PC-9 (cell line): Measurements from ENCODE around the gene NCAPH2. TPM values are rescaled to one million over a fixed set of nuclear protein-coding genes. Genes with fewer than 3 reads are reported as not detected.

Source experiments
- BruUV-seq: library from RNA; stranded (reverse); fragments of 400-500 nt; replicated peaks from 2 replicates; lab custom pipeline; 2021; lab: Mats Ljungman, UMichigan
- CTCF ChIA-PET: fragments of 300-600 bp; sonication (Branson Sonifier 250); formaldehyde crosslinking; loops from one replicate; lab custom pipeline; 2022; ENCODE audit warnings: antibody characterized with exemption; lab: Charles Lee
- POLR2A ChIA-PET: fragments of 300-600 bp; sonication (Branson Sonifier 250); formaldehyde crosslinking; loops from one replicate; lab custom pipeline; 2022; ENCODE audit warnings: antibody characterized with exemption; ENCODE audit not compliant: unreplicated experiment; lab: Charles Lee
- DNase-seq, 2 experiments: peaks; one replicate each; pipeline versions ENCODE4 v3.0.0 to v3.0.0-alpha.2; 2015 to 2022; ENCODE audit warnings: mixed read lengths in 1 of 2
- H2AFZ ChIP-seq: fragments of 200-600 bp; sonication (generic); 2 replicates; pipeline ENCODE4 v1.8.1; 2017; ENCODE audit warnings: antibody characterized with exemption
- H3F3A ChIP-seq: fragments of 200-600 bp; sonication (generic); 2 replicates; pipeline ENCODE4 v1.8.1; 2017; ENCODE audit warnings: antibody characterized with exemption, mild to moderate bottlenecking, low read depth; ENCODE audit not compliant: insufficient read depth
- H3K27ac ChIP-seq: fragments of 200-600 bp; sonication (generic); 2 replicates; pipeline ENCODE4 v1.6.1; 2016; ENCODE audit warnings: mixed run types
- H3K27me3 ChIP-seq: fragments of 200-600 bp; sonication (generic); 2 replicates; pipeline ENCODE4 v1.6.1; 2016; ENCODE audit warnings: low read depth, mixed run types; ENCODE audit not compliant: insufficient read depth
- H3K36me3 ChIP-seq: fragments of 200-600 bp; sonication (generic); 2 replicates; pipeline ENCODE4 v1.6.1; 2016; ENCODE audit warnings: low read depth, mixed run types
- H3K4me1 ChIP-seq: fragments of 200-600 bp; sonication (generic); replicated peaks from 2 replicates; pipeline ENCODE4 v1.6.1; 2016; ENCODE audit warnings: mixed run types; ENCODE audit not compliant: insufficient read depth
- H3K4me2 ChIP-seq: fragments of 200-600 bp; sonication (generic); 2 replicates; pipeline ENCODE4 v1.6.1; 2017; ENCODE audit warnings: mixed run types
- H3K4me3 ChIP-seq: fragments of 200-600 bp; sonication (generic); 2 replicates; pipeline ENCODE4 v1.6.1; 2016; ENCODE audit warnings: mixed run types
- H3K79me2 ChIP-seq: fragments of 200-600 bp; sonication (generic); 2 replicates; pipeline ENCODE4 v1.6.1; 2017; ENCODE audit warnings: low read depth, mixed run types
- H3K9me2 ChIP-seq: fragments of 200-600 bp; sonication (generic); 2 replicates; pipeline ENCODE4 v1.8.1; 2017; ENCODE audit warnings: mild to moderate bottlenecking; ENCODE audit not compliant: insufficient read depth
- H3K9me3 ChIP-seq: fragments of 200-600 bp; sonication (generic); 2 replicates; pipeline ENCODE4 v1.8.1; 2016; ENCODE audit warnings: low read depth; ENCODE audit not compliant: insufficient read depth
- H4K20me1 ChIP-seq: fragments of 200-600 bp; sonication (generic); 2 replicates; pipeline ENCODE4 v1.8.1; 2017; ENCODE audit not compliant: insufficient read depth
- EZH2 ChIP-seq: fragments of 200-600 bp; sonication (generic); IDR thresholded peaks from 2 replicates; pipeline ENCODE4 v1.8.0; 2017; ENCODE audit warnings: antibody characterized with exemption, low read depth
- intact Hi-C: fragments of 100-400 bp; cut with micrococcal nuclease; formaldehyde crosslinking; loops from one replicate; pipeline ENCODE4 v1.10.0; 2022; ENCODE audit not compliant: unreplicated experiment
- total RNA-seq: library from RNA; stranded (reverse); gene quantifications from 2 replicates; pipeline ENCODE4 v1.2.3, GENCODE V29; 2021
- TF ChIP-seq, protein P1 (sequence below): fragments of 200-600 bp; sonication (generic); conservative IDR thresholded peaks from 2 replicates; pipeline ENCODE4 v1.6.1; 2017; ENCODE audit warnings: mixed run types, antibody characterized with exemption, mild to moderate bottlenecking, moderate library complexity

Gene NCAPH2
- total RNA-seq, 1 experiment from 2014 or later: 58.8 TPM

DNA sequence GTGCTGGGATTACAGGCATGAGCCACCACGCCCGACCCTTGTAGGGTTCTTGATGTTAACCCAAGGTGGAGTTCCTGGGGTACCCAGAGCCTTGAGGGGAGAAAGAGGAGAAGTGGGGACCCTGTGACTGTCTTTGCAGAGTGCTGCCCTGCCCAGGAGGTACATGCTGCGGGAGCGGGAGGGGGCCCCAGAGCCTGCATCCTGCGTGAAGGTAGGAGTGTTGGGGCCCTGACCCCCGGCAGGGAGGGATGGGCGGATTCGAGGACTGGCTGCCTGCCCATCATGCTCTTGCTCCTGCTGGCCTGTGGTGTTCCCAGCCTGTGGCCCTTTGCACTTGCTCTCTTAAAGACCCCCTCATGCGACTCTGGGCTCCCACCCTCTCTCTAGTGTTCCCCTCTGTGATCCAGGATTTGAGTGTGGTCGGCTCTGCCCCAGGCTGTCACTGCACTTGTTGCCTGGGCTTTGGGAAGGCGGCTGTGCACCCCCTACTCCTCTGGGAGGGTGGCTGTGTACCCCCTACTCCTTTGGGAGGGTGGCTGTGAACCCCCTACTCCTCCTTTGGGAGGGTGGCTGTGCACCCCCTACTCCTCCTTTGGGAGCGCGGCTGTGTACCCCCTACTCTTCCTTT lies 12.9 kb downstream of the NCAPH2 start:
- CTCF ChIA-PET: interaction anchor here (0.5 kb wide), 1 partner anchor 22 kb away, joined by 14 read pairs; no protein-coding TSS in a partner anchor
- DNase-seq: no peak
- H3K27me3 ChIP-seq: no peaks in the 10 kb centered on the region
- BruUV-seq: no TSS peak
- peaks cover 12% of the 10 kb centered on the region for H3K4me1 ChIP-seq
- intact Hi-C loops: no loop called here
- H4K20me1 ChIP-seq: peaks cover 28% of the 10 kb centered on the region
- H2AFZ ChIP-seq: no peak overlapping the region
- peaks cover 29% of the 10 kb centered on the region for H3K79me2 ChIP-seq
- H3K4me3 ChIP-seq: no peak overlapping the region
- no peak for TF ChIP-seq EZH2
- TF ChIP-seq, protein P1, sequence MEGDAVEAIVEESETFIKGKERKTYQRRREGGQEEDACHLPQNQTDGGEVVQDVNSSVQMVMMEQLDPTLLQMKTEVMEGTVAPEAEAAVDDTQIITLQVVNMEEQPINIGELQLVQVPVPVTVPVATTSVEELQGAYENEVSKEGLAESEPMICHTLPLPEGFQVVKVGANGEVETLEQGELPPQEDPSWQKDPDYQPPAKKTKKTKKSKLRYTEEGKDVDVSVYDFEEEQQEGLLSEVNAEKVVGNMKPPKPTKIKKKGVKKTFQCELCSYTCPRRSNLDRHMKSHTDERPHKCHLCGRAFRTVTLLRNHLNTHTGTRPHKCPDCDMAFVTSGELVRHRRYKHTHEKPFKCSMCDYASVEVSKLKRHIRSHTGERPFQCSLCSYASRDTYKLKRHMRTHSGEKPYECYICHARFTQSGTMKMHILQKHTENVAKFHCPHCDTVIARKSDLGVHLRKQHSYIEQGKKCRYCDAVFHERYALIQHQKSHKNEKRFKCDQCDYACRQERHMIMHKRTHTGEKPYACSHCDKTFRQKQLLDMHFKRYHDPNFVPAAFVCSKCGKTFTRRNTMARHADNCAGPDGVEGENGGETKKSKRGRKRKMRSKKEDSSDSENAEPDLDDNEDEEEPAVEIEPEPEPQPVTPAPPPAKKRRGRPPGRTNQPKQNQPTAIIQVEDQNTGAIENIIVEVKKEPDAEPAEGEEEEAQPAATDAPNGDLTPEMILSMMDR: no peak
- H3K27ac ChIP-seq: no peak overlapping the region
- no peak overlapping the region for H3K4me2 ChIP-seq
- no peaks in the 10 kb centered on the region for H3K9me2 ChIP-seq
- peaks cover 23% of the 10 kb centered on the region for H3F3A ChIP-seq
- H3K9me3 ChIP-seq: no peaks in the 10 kb centered on the region
- peaks cover 26% of the 10 kb centered on the region for H3K36me3 ChIP-seq
- POLR2A ChIA-PET: no interaction called here

DNA sequence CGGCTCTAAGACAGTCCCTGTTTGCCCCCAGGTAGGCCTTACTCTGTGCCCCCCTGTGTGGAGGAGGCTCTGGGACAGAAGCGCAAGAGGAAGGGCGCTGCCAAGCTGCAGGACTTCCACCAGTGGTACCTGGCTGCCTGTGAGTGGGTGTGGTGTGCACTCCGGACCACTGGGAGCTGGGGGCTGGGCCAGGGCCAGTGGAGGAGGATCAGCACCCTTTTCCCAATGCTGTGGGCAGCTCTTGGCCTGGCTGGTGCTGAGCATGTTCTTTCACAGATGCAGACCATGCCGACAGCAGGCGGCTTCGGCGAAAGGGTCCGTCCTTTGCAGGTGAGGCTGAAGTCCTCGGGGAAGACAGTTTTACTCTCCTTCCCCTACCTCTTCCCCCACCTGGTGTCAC lies 13.7 kb downstream of the NCAPH2 start:
- Histone ChIP-seq H3K4me1 (peaks cover 12% of the 10 kb centered on the region), H3K79me2 (peaks cover 23% of the 10 kb centered on the region), H2AFZ (no peak overlapping the region), H3K9me2 (no peaks in the 10 kb centered on the region), H3K4me3 (no peak overlapping the region), H3K27ac (no peak overlapping the region), H3K27me3 (no peaks in the 10 kb centered on the region), H3K4me2 (no peak overlapping the region), H3K36me3 (peaks cover 26% of the 10 kb centered on the region), H3F3A (peaks cover 30% of the 10 kb centered on the region), H4K20me1 (peaks cover 24% of the 10 kb centered on the region), H3K9me3 (no peaks in the 10 kb centered on the region)
- TF ChIP-seq, protein P1: no peak
- no peak for TF ChIP-seq EZH2
- intact Hi-C loops: no loop called here
- ChIA-PET CTCF (interaction anchor here (0.5 kb wide), 1 partner anchor 23 kb away, joined by 14 read pairs; no protein-coding TSS in a partner anchor), POLR2A (no interaction called here)
- no TSS peak for BruUV-seq
- no peak for DNase-seq

DNA sequence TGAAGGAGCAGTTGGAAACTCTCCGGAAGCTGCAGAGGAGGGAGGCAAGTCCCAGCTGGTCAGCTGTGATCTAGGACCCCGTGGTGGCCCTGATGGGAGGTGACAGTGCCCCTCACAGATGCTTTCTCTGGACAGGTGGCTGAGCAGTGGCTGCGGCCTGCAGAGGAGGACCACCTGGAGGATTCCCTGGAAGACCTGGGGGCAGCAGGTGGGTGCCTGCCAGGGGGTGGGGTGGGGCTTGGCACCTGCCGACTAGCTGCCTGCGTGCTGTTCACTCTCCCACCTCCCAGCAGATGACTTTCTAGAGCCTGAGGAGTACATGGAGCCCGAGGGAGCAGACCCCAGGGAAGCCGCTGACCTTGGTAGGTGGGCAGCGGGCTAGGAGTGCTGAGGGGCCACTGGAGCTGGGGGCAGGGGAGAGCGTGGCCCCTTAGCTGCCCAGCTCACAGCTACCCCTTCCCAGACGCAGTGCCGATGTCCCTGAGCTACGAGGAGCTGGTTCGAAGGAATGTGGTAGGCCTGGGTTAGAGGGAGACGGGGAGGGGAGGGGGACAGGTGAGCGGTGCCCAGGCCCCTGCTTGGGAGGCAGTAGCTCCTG lies 14.3 kb downstream of the NCAPH2 start:
- no peak overlapping the region for H2AFZ ChIP-seq
- ChIA-PET POLR2A (no interaction called here), CTCF (no interaction called here)
- H3K4me2 ChIP-seq: no peak overlapping the region
- DNase-seq: no peak
- H3K4me1 ChIP-seq: peaks cover 16% of the 10 kb centered on the region
- intact Hi-C loops: no loop called here
- H4K20me1 ChIP-seq: peaks cover 24% of the 10 kb centered on the region
- TF ChIP-seq EZH2: no peak
- TF ChIP-seq, protein P1: no peak
- H3F3A ChIP-seq: peaks cover 33% of the 10 kb centered on the region
- H3K9me2 ChIP-seq: no peaks in the 10 kb centered on the region
- H3K79me2 ChIP-seq: peaks cover 23% of the 10 kb centered on the region
- peaks cover 26% of the 10 kb centered on the region for H3K36me3 ChIP-seq
- H3K27me3 ChIP-seq: no peaks in the 10 kb centered on the region
- BruUV-seq: no TSS peak
- H3K4me3 ChIP-seq: no peak overlapping the region
- H3K27ac ChIP-seq: no peak overlapping the region
- no peaks in the 10 kb centered on the region for H3K9me3 ChIP-seq
